GM10266 (cell line): Measurements from ENCODE around the gene SDK2.

Source experiments
- DNase-seq: peaks from one replicate; pipeline ENCODE4 v3.0.0; 2012; ENCODE audit errors: extremely low spot score
- CTCF ChIP-seq: IDR thresholded peaks from 2 replicates; pipeline ENCODE4 v1.5.1; 2012; ENCODE audit warnings: mild to moderate bottlenecking, low read depth; ENCODE audit not compliant: control insufficient read depth, insufficient read depth; ENCODE audit errors: missing control alignments

The SDK2 gene

GRCh38 chr17:73549841-73550430 lies 94.3 kb downstream of the SDK2 start:
- DNase-seq, result no peak
- no peak for TF ChIP-seq CTCF

GRCh38 chr17:73548620-73549311 lies 95.5 kb downstream of the SDK2 start:
- TF ChIP-seq CTCF, result no peak
- no peak for DNase-seq

DNA sequence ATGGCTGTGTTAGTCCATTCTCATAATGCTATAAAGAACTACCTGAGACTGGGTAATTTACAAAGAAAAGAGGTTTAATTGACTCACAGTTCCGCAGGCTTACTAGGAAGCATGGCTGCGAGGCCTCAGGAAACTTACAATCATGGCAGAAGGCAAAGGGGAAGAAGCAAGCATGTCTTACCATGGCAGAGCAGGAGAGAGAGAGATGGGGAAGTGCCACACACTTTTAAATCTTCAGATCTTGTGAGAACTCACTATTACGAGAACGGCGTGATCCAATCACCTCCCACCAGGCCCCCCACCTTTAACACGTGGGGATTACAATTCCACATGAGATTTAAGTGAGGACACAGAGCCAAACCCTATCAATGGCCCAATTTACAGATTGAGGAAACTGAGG lies 96.5 kb downstream of the SDK2 start:
- TF ChIP-seq CTCF, result no peak
- DNase-seq, result no peak

DNA sequence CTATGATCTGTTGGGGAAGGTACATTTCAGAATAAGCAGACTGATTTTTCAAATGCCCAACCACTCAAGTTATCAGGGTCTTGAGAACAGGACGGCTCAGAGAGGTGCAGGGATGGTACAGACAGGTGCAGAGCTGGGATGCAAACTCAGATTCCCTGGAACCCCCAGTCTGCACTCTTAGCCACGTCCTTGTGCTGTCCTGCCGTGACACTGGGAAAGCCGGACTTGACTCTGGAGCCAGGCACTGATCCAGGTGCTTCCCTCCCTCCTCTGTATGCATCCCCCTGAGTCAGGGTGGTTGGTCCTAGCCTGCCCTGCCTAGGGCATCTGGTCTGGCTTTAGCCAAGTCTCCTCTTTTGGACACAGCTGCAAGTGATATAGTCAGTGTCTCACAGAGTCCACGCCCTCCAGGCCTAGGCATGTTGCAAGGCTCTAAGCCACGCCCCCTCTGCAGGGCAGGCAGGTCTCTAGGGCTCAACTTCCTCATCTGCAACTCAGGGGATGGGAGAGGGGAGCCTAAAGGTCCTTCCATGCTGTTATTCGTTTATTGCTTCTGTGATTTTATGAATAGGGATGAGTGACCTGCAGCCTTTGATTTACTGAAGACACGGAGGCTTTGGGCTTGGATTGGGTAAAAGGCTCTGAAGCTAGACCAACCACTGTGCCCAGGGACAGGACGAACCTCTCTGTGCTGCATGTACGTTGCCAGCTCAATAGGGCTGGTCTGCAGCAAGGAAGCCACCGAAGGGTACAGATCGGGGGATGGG lies 97.3 kb downstream of the SDK2 start:
- DNase-seq, result no peak
- no peak for TF ChIP-seq CTCF

- DNase-seq, result no peak
- TF ChIP-seq CTCF, result no peak
Observed at GRCh38 chr17:73546114-73546513, 98.1 kb downstream of the SDK2 start.

GRCh38 chr17:73545109-73546032 lies 98.9 kb downstream of the SDK2 start:
- TF ChIP-seq CTCF, result no peak
- DNase-seq, result no peak
